H54 (cell line): Measurements from ENCODE around the gene NT5DC1.
A peak's percentile ranks its signal among the peaks of the same experiment; 100 is the strongest.

ENCODE experiments used
- DNase-seq: peaks from one replicate; pipeline ENCODE4 v3.0.0; 2011; ENCODE audit warnings: low spot score, mixed read lengths; ENCODE audit not compliant: insufficient read length
- FAIRE-seq: peaks from 3 replicates; lab custom pipeline; 2011; peaks lifted over from hg19 to GRCh38; lab: Jason Lieb, UNC
- POLR2A ChIP-seq: IDR thresholded peaks from 2 replicates; pipeline ENCODE4 v1.6.1; 2011; ENCODE audit warnings: low read depth, mild to moderate bottlenecking, low read length

NT5DC1 gene

DNA sequence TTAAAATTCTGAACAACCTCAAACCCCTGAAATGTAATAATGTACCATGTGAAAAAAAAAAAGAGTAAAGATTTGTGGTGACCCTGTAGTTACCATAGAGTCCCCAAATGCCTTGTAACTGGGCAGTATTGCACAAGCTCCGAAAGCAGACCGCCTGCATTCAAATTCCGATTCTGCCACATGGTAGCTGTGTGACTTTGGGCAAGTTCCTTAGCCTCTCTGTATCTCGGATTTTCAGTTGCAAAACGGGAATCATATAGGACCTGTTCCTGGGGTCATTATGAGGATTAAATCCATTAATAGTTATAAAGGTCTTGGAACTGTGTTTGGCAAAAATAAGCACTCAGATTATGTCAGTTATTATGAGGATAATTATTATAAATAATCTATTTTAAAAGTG, 109.7 kb downstream of the NT5DC1 start:
- FAIRE-seq (no peak), DNase-seq (no peak)
- TF ChIP-seq POLR2A, result no peak

DNA sequence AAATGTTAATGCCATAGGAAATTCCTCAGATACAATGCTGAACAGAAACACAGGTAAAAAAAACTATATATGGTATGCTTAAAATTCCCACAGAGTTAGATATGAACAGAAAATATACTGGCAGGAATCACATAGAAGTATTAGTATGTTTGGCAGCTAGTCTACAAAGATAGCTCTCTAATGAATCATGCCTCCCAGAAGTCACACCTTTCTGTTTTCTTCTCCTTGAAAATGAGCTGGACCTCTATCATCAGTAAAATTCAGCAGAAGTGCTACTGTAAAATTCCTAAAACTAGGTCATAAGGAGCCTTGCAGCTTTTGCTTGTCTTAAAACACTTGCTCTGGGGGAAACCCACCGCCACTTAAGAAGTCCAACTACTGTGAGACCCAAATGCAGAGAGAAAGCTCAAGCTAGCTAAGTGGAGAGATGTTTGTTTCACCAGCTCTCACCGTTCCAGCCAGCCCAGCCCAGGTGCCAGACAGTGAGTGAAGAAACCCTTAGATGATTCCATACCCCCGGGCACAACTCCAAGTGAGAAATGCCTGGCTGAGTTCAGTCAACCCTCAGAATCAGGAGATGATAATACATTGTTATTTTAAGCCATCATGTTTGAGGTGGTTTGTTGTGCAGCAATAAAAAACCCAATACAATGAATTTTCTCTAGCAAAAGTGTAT, 110.2 kb downstream of the NT5DC1 start:
- no peak for DNase-seq
- FAIRE-seq, result peak; percentile 60
- no peak for TF ChIP-seq POLR2A

DNA sequence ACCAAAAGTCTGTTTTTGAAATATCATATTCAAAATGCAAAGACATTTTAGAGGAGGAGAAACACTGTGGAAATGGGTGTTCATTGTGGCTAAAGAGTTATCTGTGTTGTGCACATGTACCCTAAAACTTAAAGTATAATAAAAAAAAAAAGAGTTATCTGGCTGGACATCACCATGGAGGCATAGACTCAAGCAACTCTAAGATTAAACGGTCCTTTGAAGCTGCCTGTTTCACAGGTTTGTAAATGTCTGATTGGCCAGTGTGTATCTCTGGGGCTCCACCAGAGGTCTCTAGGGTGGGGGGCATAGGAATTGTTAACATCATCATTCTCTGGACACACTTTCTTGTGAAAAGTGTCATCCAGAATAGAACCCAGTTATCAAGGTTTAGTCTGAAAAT, 114.0 kb downstream of the NT5DC1 start:
- no peak for DNase-seq
- no peak for TF ChIP-seq POLR2A
- no peak for FAIRE-seq

DNA sequence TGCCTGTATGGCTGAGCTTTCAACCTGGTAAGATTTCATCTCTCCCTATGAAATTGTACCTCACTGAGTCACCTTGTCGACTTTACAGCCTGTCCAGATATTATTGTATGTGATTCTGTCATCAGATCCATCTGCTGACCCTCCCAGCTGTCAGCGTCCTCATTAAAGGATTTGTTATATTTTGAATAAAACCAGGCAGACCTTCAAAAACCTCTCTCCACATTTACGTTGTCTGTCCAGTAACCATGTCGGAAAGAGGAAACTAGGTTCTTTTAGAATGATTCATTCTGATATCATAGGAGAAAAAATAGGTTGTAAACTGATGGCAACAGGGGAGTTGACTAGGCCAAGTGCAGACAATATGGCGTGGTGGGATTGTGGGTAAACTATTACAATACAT, 114.8 kb downstream of the NT5DC1 start:
- no peak for TF ChIP-seq POLR2A
- no peak for DNase-seq
- no peak for FAIRE-seq

DNA sequence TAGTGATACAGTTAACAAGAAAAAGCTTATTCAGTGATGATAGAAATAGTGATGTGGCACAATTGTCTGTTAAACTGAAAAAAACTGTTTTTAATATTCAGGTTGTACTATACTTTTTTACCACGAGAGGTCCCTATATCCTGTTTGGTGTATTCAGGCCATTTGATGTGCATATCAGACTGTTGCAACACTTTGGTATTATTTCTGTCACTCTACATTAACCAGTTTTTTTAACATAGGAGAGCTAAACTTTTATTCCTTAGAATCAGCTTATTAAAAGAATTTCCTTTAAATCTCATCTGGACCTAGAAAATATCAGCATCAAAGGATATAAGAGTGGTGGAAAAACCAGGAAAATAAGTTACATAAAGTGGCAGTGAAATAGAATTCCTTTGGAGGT, 116.4 kb downstream of the NT5DC1 start:
- no peak for DNase-seq
- no peak for FAIRE-seq
- TF ChIP-seq POLR2A, result no peak

DNA sequence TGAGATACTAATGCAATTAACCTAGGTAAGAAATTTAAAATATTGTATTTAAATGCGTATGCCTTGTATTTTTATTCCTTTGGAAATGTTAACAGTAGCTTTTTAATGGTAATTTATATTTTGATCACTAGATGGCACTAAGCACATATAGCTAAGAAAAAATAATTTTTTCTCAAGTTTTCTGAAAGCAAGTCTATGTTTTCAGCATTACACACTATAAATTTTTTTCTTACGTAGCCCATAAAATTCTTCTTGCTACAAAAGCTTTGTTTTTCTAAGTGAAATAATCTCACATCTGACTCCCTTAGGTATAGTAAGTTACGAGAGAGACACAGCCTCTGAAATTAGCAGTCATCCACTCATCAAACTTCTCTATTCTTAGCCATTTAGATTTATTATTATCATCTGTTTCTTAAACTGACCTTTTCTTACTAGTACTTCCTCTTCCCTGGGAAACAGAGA, 117.5 kb downstream of the NT5DC1 start:
- no peak for TF ChIP-seq POLR2A
- FAIRE-seq, result no peak
- no peak for DNase-seq

DNA sequence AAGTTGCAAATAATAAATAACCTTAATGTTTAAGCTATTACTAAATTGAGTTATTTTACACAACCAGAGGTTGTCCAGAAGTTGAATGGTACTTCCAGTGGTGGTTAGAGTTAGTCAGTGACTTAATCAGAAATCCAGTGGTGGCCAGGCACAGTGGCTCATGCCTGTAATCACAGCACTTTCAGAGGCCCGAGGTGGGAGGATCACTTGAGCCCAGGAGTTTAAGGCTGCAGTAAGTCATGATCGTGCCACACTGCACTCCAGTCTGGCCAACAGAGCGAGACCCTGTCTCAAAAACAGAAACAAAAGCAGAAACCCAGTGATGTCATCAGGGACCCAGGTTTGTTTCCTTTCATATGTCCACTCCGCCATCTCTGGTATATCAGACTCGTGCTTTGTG, 118.2 kb downstream of the NT5DC1 start:
- no peak for DNase-seq
- FAIRE-seq, result no peak
- TF ChIP-seq POLR2A, result no peak

DNA sequence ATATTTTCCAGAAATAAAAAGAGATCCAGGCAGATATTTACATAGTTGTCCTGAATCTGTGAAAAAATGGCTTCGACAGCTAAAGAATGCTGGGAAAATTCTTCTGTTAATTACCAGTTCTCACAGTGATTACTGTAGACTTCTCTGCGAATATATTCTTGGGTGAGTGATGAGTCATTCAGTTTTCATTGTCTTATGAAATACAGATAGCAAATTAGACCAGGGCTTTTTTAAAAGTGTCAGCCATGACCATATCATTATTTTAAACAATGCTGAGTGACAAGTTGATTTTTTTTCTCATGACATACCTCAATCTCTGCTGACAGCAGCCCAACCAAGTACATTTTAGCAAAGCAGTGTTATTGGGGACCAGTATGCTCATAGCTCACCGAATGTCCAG, 120.4 kb downstream of the NT5DC1 start:
- FAIRE-seq (no peak), DNase-seq (no peak)

DNA sequence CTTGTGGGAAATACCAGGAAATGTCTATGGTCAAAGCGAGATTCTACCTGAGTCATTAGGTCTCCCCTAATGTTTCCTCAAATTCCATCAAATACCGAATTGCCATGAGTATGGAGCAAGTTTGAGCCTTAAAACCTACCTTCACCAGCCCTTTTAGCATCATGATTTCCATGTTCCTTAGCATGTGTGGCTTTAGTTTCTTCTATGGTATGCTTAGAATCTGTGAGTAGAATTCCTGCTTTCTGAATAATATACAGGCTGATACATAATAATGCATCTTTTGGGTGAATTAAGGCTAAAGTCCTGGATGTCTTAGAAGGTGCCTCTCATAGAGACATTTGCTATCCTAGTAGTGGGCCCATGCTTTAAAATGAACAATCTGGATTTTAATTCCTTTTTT, 121.3 kb downstream of the NT5DC1 start:
- FAIRE-seq (no peak), DNase-seq (no peak)
- TF ChIP-seq POLR2A, result no peak

More for the DNA sequence above, 120.4 kb downstream of the NT5DC1 start:
- TF ChIP-seq POLR2A, result no peak

DNA sequence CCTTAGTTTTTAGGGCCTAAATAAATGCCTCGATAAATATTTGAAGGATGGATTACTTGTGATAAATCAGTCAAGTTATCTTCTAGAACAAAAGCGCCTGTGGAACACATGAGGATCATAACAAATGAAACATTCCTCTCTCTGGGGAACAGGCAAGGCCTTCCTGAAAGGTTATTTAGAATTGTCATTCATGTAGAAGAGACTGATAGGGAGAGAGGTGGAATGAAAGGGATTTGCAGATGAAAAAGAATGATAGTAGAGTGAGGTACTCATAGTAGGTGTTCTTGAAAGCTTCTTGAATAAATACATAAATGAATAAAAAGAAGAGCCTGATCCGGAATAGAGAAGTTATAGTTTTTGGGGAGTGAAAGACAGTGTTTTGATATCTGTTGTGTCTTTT, 122.7 kb downstream of the NT5DC1 start:
- TF ChIP-seq POLR2A, result no peak
- DNase-seq (no peak), FAIRE-seq (no peak)

DNA sequence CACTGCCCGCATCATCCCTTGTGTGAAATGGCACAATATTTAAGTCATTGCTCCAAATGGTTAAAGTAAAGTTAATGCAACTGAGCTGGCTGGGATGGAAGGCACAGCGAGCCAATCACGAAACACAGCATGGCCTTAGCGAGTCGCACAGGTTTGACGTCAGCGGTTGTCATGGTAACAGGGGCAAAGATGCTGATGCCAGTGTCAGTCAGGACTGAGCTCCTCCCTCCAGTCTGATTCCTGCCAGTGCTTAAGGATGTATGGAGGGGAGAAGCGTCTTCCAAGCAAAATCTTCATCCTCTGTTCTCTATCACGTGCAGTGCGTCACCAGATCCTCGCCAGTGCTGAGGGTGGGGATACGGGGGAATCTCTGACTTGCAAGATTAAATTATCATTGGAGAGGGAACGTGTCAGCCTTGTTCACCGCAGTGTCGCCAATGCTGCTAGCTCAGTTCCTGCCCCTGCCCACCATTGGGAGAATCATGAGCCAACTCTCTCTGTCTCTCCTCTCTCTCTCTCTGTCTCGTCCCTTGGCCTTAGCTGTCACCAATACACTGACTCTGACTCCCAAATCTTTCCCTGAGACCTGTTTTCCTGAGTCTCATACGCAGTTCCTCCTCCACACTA, 128.7 kb downstream of the NT5DC1 start:
- peak; percentile 91 for FAIRE-seq
- DNase-seq, result peak; percentile 47
- TF ChIP-seq POLR2A, result peak; percentile 41; the same call in 1 of the 2 replicates

DNA sequence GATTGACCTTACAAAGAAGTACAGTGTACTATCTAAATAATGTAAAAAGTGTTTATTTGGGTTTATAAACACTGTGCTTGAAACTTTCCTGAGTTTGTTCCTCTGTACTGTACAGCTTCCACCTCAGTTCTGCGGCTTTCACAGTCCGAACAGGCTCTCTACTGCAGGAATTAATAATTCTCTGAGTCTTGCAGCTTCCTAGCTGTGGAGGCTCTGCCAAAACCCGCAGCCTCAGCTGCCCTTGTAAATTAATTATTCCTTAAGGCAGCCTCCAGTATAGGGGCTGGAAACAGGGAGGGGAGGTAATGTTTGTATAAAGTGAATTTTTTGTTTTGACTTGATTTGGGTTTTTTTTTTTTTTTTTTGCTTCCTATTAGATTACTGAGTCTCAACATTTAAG, 134.0 kb downstream of the NT5DC1 start:
- no peak for TF ChIP-seq POLR2A
- DNase-seq (no peak), FAIRE-seq (no peak)

DNA sequence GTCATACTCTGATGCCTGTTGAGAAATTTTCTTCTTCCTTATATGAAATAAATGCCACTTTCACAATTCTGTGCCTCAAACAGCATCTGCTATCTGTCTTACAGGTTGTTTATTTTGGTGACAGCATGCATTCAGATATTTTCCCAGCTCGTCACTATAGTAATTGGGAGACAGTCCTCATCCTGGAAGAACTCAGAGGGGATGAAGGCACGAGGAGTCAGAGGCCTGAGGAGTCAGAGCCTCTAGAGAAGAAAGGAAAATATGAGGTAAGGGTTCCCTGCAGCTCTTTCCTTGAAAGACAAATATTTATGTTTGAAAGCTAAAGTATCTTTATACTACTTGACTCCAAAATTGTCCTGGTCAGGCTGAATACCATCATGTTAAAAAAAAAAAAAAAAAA, 137.4 kb downstream of the NT5DC1 start:
- DNase-seq (no peak), FAIRE-seq (no peak)
- TF ChIP-seq POLR2A, result no peak

DNA sequence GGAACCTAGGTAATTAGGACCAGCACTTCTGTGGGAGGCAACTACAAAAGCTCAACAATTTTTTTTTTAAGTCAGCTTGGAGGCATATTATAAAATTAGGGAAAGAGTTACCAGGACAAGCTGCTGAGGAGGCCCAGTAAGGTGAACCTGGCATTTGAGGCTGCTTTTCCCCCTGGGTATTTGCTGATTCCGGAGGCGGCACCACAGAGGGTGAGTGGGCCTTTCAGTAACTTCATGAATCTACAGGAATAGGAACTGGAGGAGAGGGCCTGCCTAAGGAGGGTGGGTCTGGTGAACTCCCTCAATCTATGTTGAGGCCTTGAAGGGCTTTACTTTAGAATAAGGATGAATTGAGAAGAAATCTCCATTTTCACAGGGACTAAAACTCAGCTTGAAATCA, 138.6 kb downstream of the NT5DC1 start:
- no peak for TF ChIP-seq POLR2A
- no peak for FAIRE-seq
- DNase-seq, result no peak

DNA sequence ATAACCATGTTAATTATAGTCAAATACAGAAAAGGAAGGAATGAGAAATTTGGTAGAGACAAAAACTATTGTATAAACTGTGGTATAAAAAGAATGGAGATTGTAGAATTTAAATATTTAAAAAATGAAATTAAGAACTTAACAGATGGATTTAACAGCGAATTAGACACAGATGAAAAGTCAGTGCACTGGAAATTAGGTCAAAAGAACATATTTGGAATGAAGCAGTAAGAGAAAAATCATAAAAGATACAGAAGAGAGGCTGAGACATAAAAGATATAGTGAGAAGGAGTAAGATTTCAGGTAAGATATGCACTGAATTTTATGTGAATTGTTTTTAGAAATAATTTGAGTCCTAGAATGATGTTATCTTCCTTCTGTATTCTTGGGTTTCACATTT, 139.2 kb downstream of the NT5DC1 start:
- DNase-seq (no peak), FAIRE-seq (no peak)
- no peak for TF ChIP-seq POLR2A
